ENCODE results near the gene HOXA5. TPM values are rescaled to one million over a fixed set of nuclear protein-coding genes. Genes with fewer than 3 reads are reported as not detected.
A peak's percentile ranks its signal among the peaks of the same experiment; 100 is the strongest.

The HOXA5 gene
- total RNA-seq, 1 experiment from 2014 or later = 6.7 TPM

- intact Hi-C loops (cut with micrococcal nuclease) = loop anchor here (5.0 kb wide), 1 partner anchor 299 kb away; no protein-coding TSS in a partner anchor
- H3K4me1 ChIP-seq (ENCODE audit: control insufficient read depth in 1 of 2, insufficient read depth in 2 of 2, low read length in 2 of 2) = peaks cover 30 to 70% of the 10 kb centered on the region in 2 experiments
- peaks cover 57% of the 10 kb centered on the region for H3K79me2 ChIP-seq (ENCODE audit: insufficient read depth, low read length)
- RAD21 ChIA-PET (ENCODE audit: low non-redundant PET in 1 of 2, low total read pairs in 2 of 2, uncharacterized antibody in 2 of 2, unreplicated experiment in 2 of 2) = interaction anchor here in 1 of 2 experiments (1.2 kb wide), 1 partner anchor 9 kb away, joined by 3 read pairs; no protein-coding TSS in a partner anchor
- POLR2A ChIA-PET = interaction anchor here (1.1 to 2.5 kb wide), 4 partner anchors 10 to 471 kb away, joined by 3 to 8 read pairs (median 5); no protein-coding TSS in a partner anchor
- peak overlapping the region; percentile 60 to 71 for H3K4me3 ChIP-seq (replicated peaks in 1 of 2; ENCODE audit: low read depth in 1 of 2, low read length in 2 of 2)
- no peaks in the 10 kb centered on the region for H3K27me3 ChIP-seq (ENCODE audit: insufficient read depth, low read length)
- DNase-seq (ENCODE audit: low read depth, low spot score) (no peak), ATAC-seq (no peak)
- H3K9ac ChIP-seq (ENCODE audit: low read length) = peak overlapping the region; percentile 74
- no TSS peak for BruUV-seq (replicated peaks)
- peak overlapping the region; percentile 82 for H3K27ac ChIP-seq (ENCODE audit: low read depth, low read length)
- CTCF ChIA-PET = interaction anchor here (1.1 to 3.7 kb wide), 7 partner anchors 10 to 470 kb away, joined by 3 to 27 read pairs (median 5); no protein-coding TSS in a partner anchor
- no peaks in the 10 kb centered on the region for H3K9me2 ChIP-seq (ENCODE audit: insufficient read depth)
- TF ChIP-seq, protein P1, sequence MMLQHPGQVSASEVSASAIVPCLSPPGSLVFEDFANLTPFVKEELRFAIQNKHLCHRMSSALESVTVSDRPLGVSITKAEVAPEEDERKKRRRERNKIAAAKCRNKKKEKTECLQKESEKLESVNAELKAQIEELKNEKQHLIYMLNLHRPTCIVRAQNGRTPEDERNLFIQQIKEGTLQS (IDR thresholded peaks at IDR 0.05) = no peak
- TF ChIP-seq POLR2A (IDR thresholded peaks at IDR 0.05; ENCODE audit: borderline replicate concordance, extremely low read depth, insufficient read depth, insufficient read length) = peak; percentile 23
- H3K4me2 ChIP-seq (ENCODE audit: low read length) = peak overlapping the region; percentile 95
- H3K9me3 ChIP-seq (ENCODE audit: control insufficient read depth in 1 of 2, insufficient read depth in 1 of 2, low read depth in 1 of 2, low read length in 2 of 2) = no peaks in the 10 kb centered on the region
- peak overlapping the region; percentile 63 for H2AFZ ChIP-seq (ENCODE audit: low read depth, low read length, poor library complexity, severe bottlenecking)
- no peaks in the 10 kb centered on the region for H4K20me1 ChIP-seq (ENCODE audit: insufficient read depth)
- H3K36me3 ChIP-seq (ENCODE audit: control insufficient read depth in 1 of 2, insufficient read depth in 2 of 2, low read length in 2 of 2) = no peaks in the 10 kb centered on the region
Observed at GRCh38 chr7:27151341-27151930, 8.0 kb upstream of the HOXA5 start.

- Histone ChIP-seq H3K4me2 (ENCODE audit: low read length) (peak overlapping the region; percentile 95), H3K27ac (ENCODE audit: low read depth, low read length) (peak overlapping the region; percentile 82), H4K20me1 (ENCODE audit: insufficient read depth) (no peaks in the 10 kb centered on the region), H3K36me3 (ENCODE audit: control insufficient read depth in 1 of 2, insufficient read depth in 2 of 2, low read length in 2 of 2) (no peaks in the 10 kb centered on the region), H3K4me1 (ENCODE audit: control insufficient read depth in 1 of 2, insufficient read depth in 2 of 2, low read length in 2 of 2) (peaks cover 30 to 69% of the 10 kb centered on the region in 2 experiments), H3K79me2 (ENCODE audit: insufficient read depth, low read length) (peaks cover 51% of the 10 kb centered on the region), H3K9ac (ENCODE audit: low read length) (peak overlapping the region; percentile 74), H3K4me3 (replicated peaks in 1 of 2; ENCODE audit: low read depth in 1 of 2, low read length in 2 of 2) (peak overlapping the region; percentile 60 to 71), H3K27me3 (ENCODE audit: insufficient read depth, low read length) (no peaks in the 10 kb centered on the region), H3K9me2 (ENCODE audit: insufficient read depth) (no peaks in the 10 kb centered on the region), H2AFZ (ENCODE audit: low read depth, low read length, poor library complexity, severe bottlenecking) (peak overlapping the region; percentile 63), H3K9me3 (ENCODE audit: control insufficient read depth in 1 of 2, insufficient read depth in 1 of 2, low read depth in 1 of 2, low read length in 2 of 2) (no peaks in the 10 kb centered on the region)
- TSS peak; percentile 65 for BruUV-seq (replicated peaks)
- ChIA-PET CTCF (interaction anchor here (0.6 to 3.7 kb wide), 8 partner anchors 11 to 469 kb away, joined by 3 to 27 read pairs (median 4); no protein-coding TSS in a partner anchor), RAD21 (ENCODE audit: low non-redundant PET in 1 of 2, low total read pairs in 2 of 2, uncharacterized antibody in 2 of 2, unreplicated experiment in 2 of 2) (interaction anchor here in 1 of 2 experiments (1.0 to 1.2 kb wide), 4 partner anchors 10 to 781 kb away, joined by 3 to 4 read pairs (median 3); no protein-coding TSS in a partner anchor), POLR2A (interaction anchor here (0.8 to 2.5 kb wide), 6 partner anchors 9 to 470 kb away, joined by 3 to 8 read pairs (median 4); no protein-coding TSS in a partner anchor)
- intact Hi-C loops (cut with micrococcal nuclease) = loop anchor here (5.0 kb wide), 1 partner anchor 298 kb away; no protein-coding TSS in a partner anchor
- ATAC-seq (peak; percentile 62), DNase-seq (ENCODE audit: low read depth, low spot score) (no peak)
- TF ChIP-seq TCF7L2 (IDR thresholded peaks at IDR 0.05; ENCODE audit: borderline replicate concordance, extremely low read depth, insufficient read depth, insufficient read length) (peak; percentile 43), CBX3 (IDR thresholded peaks at IDR 0.05; ENCODE audit: low read depth) (no peak), FOSL1 (IDR thresholded peaks at IDR 0.05; ENCODE audit: low read depth) (no peak), EZH2 (IDR thresholded peaks at IDR 0.05) (no peak), POLR2AphosphoS5 (IDR thresholded peaks at IDR 0.05; ENCODE audit: low read depth, low read length) (peak; percentile 75), EGR1 (IDR thresholded peaks at IDR 0.05; ENCODE audit: low read depth) (no peak), ZFX (IDR thresholded peaks at IDR 0.05) (peak; percentile 89), POLR2A (IDR thresholded peaks at IDR 0.05; ENCODE audit: borderline replicate concordance, extremely low read depth, insufficient read depth, insufficient read length) (peak; percentile 83), YY1 (IDR thresholded peaks at IDR 0.05; ENCODE audit: extremely low read depth, insufficient replicate concordance, low read depth, low read length) (peak; percentile 61), CTCF (IDR thresholded peaks at IDR 0.05 in 2 of 3, conservative IDR thresholded peaks at IDR 0.05 in 1 of 3; ENCODE audit: borderline replicate concordance in 1 of 3, insufficient read depth in 1 of 3, low read depth in 2 of 3, low read length in 2 of 3) (peak in 2 of 3 experiments; percentile 76 to 83; a peak in 4 of 6 replicates)
Observed at GRCh38 chr7:27150568-27151340, 7.3 kb upstream of the HOXA5 start.
